ENCODE measurements around the gene PTPN6.

DNA sequence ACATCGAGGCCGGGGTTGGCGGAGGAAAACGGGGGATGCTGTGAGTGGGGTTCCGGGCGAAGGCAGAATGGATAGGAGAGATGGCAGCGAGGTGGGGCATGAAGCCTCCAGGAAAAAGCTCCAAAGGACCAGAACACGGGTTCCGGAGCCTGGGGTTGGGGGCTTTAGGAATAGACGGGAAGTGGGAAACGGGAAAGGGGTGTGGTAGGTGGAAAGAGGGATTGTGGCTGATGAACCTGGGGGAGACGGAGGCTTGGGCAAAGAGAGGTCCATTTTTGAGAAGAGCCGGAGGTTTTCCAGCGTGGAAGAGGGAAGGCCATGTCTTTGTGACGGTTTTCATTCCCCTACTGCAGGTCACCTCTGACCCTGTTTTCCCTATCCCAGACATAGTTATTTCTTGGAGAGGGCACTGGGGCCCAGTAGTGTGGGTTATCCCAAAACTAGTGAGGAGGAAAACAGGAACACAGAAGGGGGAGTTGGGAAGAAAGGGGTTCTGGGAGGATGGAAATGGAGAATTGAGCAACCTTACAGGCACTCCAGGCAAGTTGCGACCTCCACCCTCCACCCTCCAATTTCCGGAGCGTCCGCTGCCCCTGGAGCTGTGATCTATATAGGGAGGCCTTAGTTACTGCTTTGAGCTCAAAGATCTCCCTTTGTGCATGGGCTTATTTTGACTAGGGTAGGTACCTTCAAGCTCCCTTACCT lies 22.3 kb upstream of the PTPN6 start:
- TF ChIP-seq, protein P1, sequence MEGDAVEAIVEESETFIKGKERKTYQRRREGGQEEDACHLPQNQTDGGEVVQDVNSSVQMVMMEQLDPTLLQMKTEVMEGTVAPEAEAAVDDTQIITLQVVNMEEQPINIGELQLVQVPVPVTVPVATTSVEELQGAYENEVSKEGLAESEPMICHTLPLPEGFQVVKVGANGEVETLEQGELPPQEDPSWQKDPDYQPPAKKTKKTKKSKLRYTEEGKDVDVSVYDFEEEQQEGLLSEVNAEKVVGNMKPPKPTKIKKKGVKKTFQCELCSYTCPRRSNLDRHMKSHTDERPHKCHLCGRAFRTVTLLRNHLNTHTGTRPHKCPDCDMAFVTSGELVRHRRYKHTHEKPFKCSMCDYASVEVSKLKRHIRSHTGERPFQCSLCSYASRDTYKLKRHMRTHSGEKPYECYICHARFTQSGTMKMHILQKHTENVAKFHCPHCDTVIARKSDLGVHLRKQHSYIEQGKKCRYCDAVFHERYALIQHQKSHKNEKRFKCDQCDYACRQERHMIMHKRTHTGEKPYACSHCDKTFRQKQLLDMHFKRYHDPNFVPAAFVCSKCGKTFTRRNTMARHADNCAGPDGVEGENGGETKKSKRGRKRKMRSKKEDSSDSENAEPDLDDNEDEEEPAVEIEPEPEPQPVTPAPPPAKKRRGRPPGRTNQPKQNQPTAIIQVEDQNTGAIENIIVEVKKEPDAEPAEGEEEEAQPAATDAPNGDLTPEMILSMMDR (IDR thresholded peaks at IDR 0.05): no peak
- TF ChIP-seq POLR2A (IDR thresholded peaks at IDR 0.05): no peak

All from tibial nerve (tissue), 3 donors.